IMR-90 (cell line): Measurements from ENCODE around the gene PTH1R. TPM values are rescaled to one million over a fixed set of nuclear protein-coding genes. Genes with fewer than 3 reads are reported as not detected.
A peak's percentile ranks its signal among the peaks of the same experiment; 100 is the strongest.

Experiments used
- ATAC-seq: fragments of 200-7000 bp; cut with Tn5 transposase; 2 replicates; pipeline ENCODE4 v1.9.1; 2020; ENCODE audit warnings: low read depth, mild to moderate bottlenecking, moderate library complexity
- BruUV-seq: library from RNA; stranded (reverse); fragments of 400-500 nt; replicated peaks from 2 replicates; lab custom pipeline; 2021; lab: Mats Ljungman, UMichigan
- CTCF ChIA-PET: fragments of 300-600 bp; formaldehyde crosslinking; extraction: SDS; loops from one replicate; lab custom pipeline; 2021; ENCODE audit warnings: antibody characterized with exemption; lab: Yijun Ruan, JAX
- POLR2A ChIA-PET: fragments of 300-600 bp; sonication (Branson Sonifier 250); formaldehyde crosslinking; loops from one replicate; lab custom pipeline; 2022; ENCODE audit warnings: antibody characterized with exemption; ENCODE audit not compliant: unreplicated experiment; lab: Charles Lee
- DNase-seq: peaks from one replicate; pipeline ENCODE4 v3.0.0; 2013
- H2AFZ ChIP-seq: replicated peaks from 2 replicates; pipeline ENCODE3; 2013; ENCODE audit warnings: low read length, mild to moderate bottlenecking; ENCODE audit not compliant: poor library complexity
- H2AK5ac ChIP-seq: 2 replicates; pipeline ENCODE4 v1.6.1; 2013; ENCODE audit warnings: low read depth, low read length, inconsistent platforms
- H2AK9ac ChIP-seq: replicated peaks from 2 replicates; pipeline ENCODE3; 2013; ENCODE audit warnings: mild to moderate bottlenecking, low read depth, low read length, moderate library complexity; ENCODE audit not compliant: poor library complexity
- H2BK120ac ChIP-seq: 2 replicates; pipeline ENCODE4 v1.6.1; 2013; ENCODE audit warnings: low read depth, low read length, inconsistent platforms
- H2BK15ac ChIP-seq: 3 replicates; pipeline ENCODE4 v1.6.1; 2013; ENCODE audit warnings: low read depth, low read length, inconsistent platforms
- H2BK20ac ChIP-seq: 2 replicates; pipeline ENCODE4 v1.6.1; 2013; ENCODE audit warnings: low read depth, mild to moderate bottlenecking, inconsistent platforms, low read length, moderate library complexity
- H2BK5ac ChIP-seq: 2 replicates; pipeline ENCODE4 v1.6.1; 2013; ENCODE audit warnings: mild to moderate bottlenecking, low read depth, low read length, inconsistent platforms; ENCODE audit not compliant: poor library complexity, severe bottlenecking
- H3K14ac ChIP-seq: replicated peaks from 2 replicates; pipeline ENCODE4 v1.6.1; 2013; ENCODE audit warnings: low read depth, low read length, inconsistent platforms
- H3K18ac ChIP-seq: 2 replicates; pipeline ENCODE4 v1.6.1; 2013; ENCODE audit warnings: low read depth, low read length, control low read depth
- H3K23ac ChIP-seq: 2 replicates; pipeline ENCODE4 v1.6.1; 2013; ENCODE audit warnings: low read depth, low read length, inconsistent platforms
- H3K27ac ChIP-seq: 2 replicates; pipeline ENCODE4 v1.5.1; 2013; ENCODE audit warnings: mild to moderate bottlenecking, control low read depth, low read length; ENCODE audit not compliant: insufficient read depth
- H3K27me3 ChIP-seq: 2 replicates; pipeline ENCODE4 v1.6.1; 2013; ENCODE audit warnings: low read length; ENCODE audit not compliant: control insufficient read depth, insufficient read depth
- H3K36me3 ChIP-seq: 2 replicates; pipeline ENCODE4 v1.6.1; 2013; ENCODE audit warnings: low read length, mixed read lengths; ENCODE audit not compliant: control insufficient read depth, insufficient read depth
- H3K4ac ChIP-seq: 2 replicates; pipeline ENCODE4 v1.6.1; 2013; ENCODE audit warnings: low read depth, low read length, inconsistent platforms
- H3K4me1 ChIP-seq: 2 replicates; pipeline ENCODE4 v1.6.1; 2013; ENCODE audit warnings: low read length, mixed read lengths; ENCODE audit not compliant: control insufficient read depth, insufficient read depth
- H3K4me2 ChIP-seq: 2 replicates; pipeline ENCODE4 v1.6.1; 2013; ENCODE audit warnings: low read depth, mild to moderate bottlenecking, control low read depth, low read length, moderate library complexity
- H3K4me3 ChIP-seq: 2 replicates; pipeline ENCODE4 v1.5.1; 2013; ENCODE audit warnings: low read depth, mild to moderate bottlenecking, control low read depth, low read length, moderate library complexity; ENCODE audit not compliant: insufficient read depth
- H3K56ac ChIP-seq: 2 replicates; pipeline ENCODE4 v1.6.1; 2013; ENCODE audit warnings: low read length, inconsistent platforms; ENCODE audit not compliant: insufficient read depth; ENCODE audit errors: extremely low read depth
- H3K79me1 ChIP-seq, 2 experiments: 2 replicates each; pipeline ENCODE4 v1.6.1; 2013; ENCODE audit warnings: low read length in 2 of 2, inconsistent platforms in 1 of 2, low read depth in 1 of 2
- H3K9ac ChIP-seq: 2 replicates; pipeline ENCODE4 v1.6.1; 2013; ENCODE audit warnings: low read depth, low read length, control low read depth
- H3K9me1 ChIP-seq: 2 replicates; pipeline ENCODE4 v1.6.1; 2013; ENCODE audit warnings: low read length, inconsistent platforms; ENCODE audit not compliant: insufficient read depth
- H3K9me3 ChIP-seq: 2 replicates; pipeline ENCODE4 v1.6.1; 2013; ENCODE audit warnings: low read length; ENCODE audit not compliant: control insufficient read depth, insufficient read depth
- H4K20me1 ChIP-seq: 2 replicates; pipeline ENCODE4 v1.6.1; 2013; ENCODE audit warnings: low read length, inconsistent platforms; ENCODE audit not compliant: insufficient read depth
- H4K5ac ChIP-seq: 2 replicates; pipeline ENCODE4 v1.6.1; 2013; ENCODE audit warnings: mild to moderate bottlenecking, low read depth, low read length, control low read depth
- H4K8ac ChIP-seq, 2 experiments: 2 replicates each; pipeline ENCODE4 v1.6.1; 2013; ENCODE audit warnings: low read depth in 2 of 2, low read length in 2 of 2, control low read depth in 1 of 2, inconsistent platforms in 1 of 2
- H4K91ac ChIP-seq: 2 replicates; pipeline ENCODE4 v1.6.1; 2013; ENCODE audit warnings: low read depth, low read length, inconsistent platforms; ENCODE audit not compliant: insufficient read depth
- BHLHE40 ChIP-seq: fragments of 150-350 bp; IDR thresholded peaks from 2 replicates; pipeline ENCODE4 v1.6.1; 2016; ENCODE audit warnings: mild to moderate bottlenecking, low read depth, low read length
- CEBPB ChIP-seq: IDR thresholded peaks from 2 replicates; pipeline ENCODE4 v1.6.1; 2012; ENCODE audit warnings: low read depth, low read length, improper control_type of control experiment
- CHD1 ChIP-seq: IDR thresholded peaks from 2 replicates; pipeline ENCODE4 v1.6.1; 2012; ENCODE audit warnings: low read depth, low read length, improper control_type of control experiment
- CTCF ChIP-seq: conservative IDR thresholded peaks from 2 replicates; pipeline ENCODE4 v1.5.1; 2012; ENCODE audit warnings: mild to moderate bottlenecking, low read depth, low read length, improper control_type of control experiment
- ELK1 ChIP-seq: fragments of 150-350 bp; IDR thresholded peaks from 2 replicates; pipeline ENCODE4 v1.6.1; 2016; ENCODE audit warnings: low read depth, mild to moderate bottlenecking, low read length, moderate library complexity, borderline replicate concordance
- FOS ChIP-seq: fragments of 150-350 bp; IDR thresholded peaks from 2 replicates; pipeline ENCODE4 v1.6.1; 2016; ENCODE audit warnings: low read depth, low read length
- MAFK ChIP-seq: IDR thresholded peaks from 2 replicates; pipeline ENCODE4 v1.6.1; 2012; ENCODE audit warnings: low read depth, low read length, improper control_type of control experiment
- MAZ ChIP-seq: IDR thresholded peaks from 2 replicates; pipeline ENCODE4 v1.6.1; 2012; ENCODE audit warnings: low read depth, mild to moderate bottlenecking, low read length, improper control_type of control experiment, moderate library complexity, borderline replicate concordance
- MXI1 ChIP-seq: IDR thresholded peaks from 2 replicates; pipeline ENCODE4 v1.6.1; 2012; ENCODE audit warnings: low read depth, mild to moderate bottlenecking, low read length, moderate library complexity, borderline replicate concordance
- NFE2L2 ChIP-seq: fragments of 150-350 bp; IDR thresholded peaks from 2 replicates; pipeline ENCODE4 v1.6.1; 2016; ENCODE audit warnings: low read depth, mild to moderate bottlenecking, low read length
- POLR2A ChIP-seq: IDR thresholded peaks from 2 replicates; pipeline ENCODE4 v1.6.1; 2012; ENCODE audit warnings: mild to moderate bottlenecking, low read depth, low read length
- RAD21 ChIP-seq: IDR thresholded peaks from 2 replicates; pipeline ENCODE4 v1.6.1; 2012; ENCODE audit warnings: low read length, improper control_type of control experiment
- RCOR1 ChIP-seq: IDR thresholded peaks from 2 replicates; pipeline ENCODE4 v1.6.1; 2012; ENCODE audit warnings: mild to moderate bottlenecking, low read length, improper control_type of control experiment; ENCODE audit not compliant: insufficient replicate concordance
- RFX5 ChIP-seq: IDR thresholded peaks from 2 replicates; pipeline ENCODE4 v1.8.0; 2012; ENCODE audit warnings: low read depth, mild to moderate bottlenecking, low read length, moderate library complexity
- SMC3 ChIP-seq: fragments of 150-350 bp; IDR thresholded peaks from 2 replicates; pipeline ENCODE4 v1.6.1; 2016; ENCODE audit warnings: low read depth, mild to moderate bottlenecking, antibody characterized with exemption, low read length, moderate library complexity
- USF2 ChIP-seq: fragments of 150-350 bp; IDR thresholded peaks from 2 replicates; pipeline ENCODE4 v1.6.1; 2017; ENCODE audit warnings: mild to moderate bottlenecking, antibody characterized with exemption, low read length, low read depth
- WGBS, 2 experiments: methylation state at CpG; one replicate each; pipeline versions ENCODE4 v1.1.5 to v1.1.7; 2013; ENCODE audit warnings: missing lambda C conversion rate in 2 of 2; ENCODE audit not compliant: insufficient read length in 1 of 2; ENCODE audit errors: extremely low coverage in 2 of 2; 5-methylcytosine and 5-hydroxymethylcytosine counted together
- dilution Hi-C: fragments of 300-500 bp; cut with HindIII; formaldehyde crosslinking; loops from one replicate; pipeline ENCODE4 v1.14.3; 2018; ENCODE audit warnings: low sequenced_read_pairs; ENCODE audit not compliant: unreplicated experiment
- in situ Hi-C: fragments of 300-500 bp; cut with MboI; formaldehyde crosslinking; loops from 3 replicates; pipeline ENCODE4 v1.14.3; 2019; ENCODE audit warnings: low sequenced_read_pairs, inconsistent platforms, mixed read lengths
- intact Hi-C: fragments of 100-400 bp; cut with micrococcal nuclease; formaldehyde crosslinking; loops from 2 replicates; pipeline ENCODE4 v1.10.0; 2022
- polyA plus RNA-seq, 3 experiments: library from polyadenylated mRNA; depleted of rRNA; stranded (reverse); fragments of >200 nt; gene quantifications; 2 replicates each; pipeline ENCODE4 v1.2.3, GENCODE V29; 2012; ENCODE audit warnings: low replicate concordance in 1 of 3
- total RNA-seq: library from RNA; depleted of rRNA; stranded (reverse); fragments of >200 nt; gene quantifications from 2 replicates; pipeline ENCODE4 v1.2.3, GENCODE V29; 2012

PTH1R gene
- total and polyA plus RNA-seq, 2 of the 4 experiments (the other 2 are of a cell fraction): 0.15 to 0.18 TPM

GRCh38 chr3:46916799-46917198, 39.3 kb downstream of the PTH1R start:
- Histone ChIP-seq H2AFZ (no peak overlapping the region), H2AK5ac (no peak overlapping the region), H3K27me3 (no peaks in the 10 kb centered on the region), H3K4me3 (no peak overlapping the region), H4K91ac (no peak overlapping the region), H3K27ac (peak overlapping the region; percentile 64; the same call in 1 of the 2 replicates), H2BK20ac (no peak overlapping the region), H4K20me1 (no peaks in the 10 kb centered on the region), H3K79me1 (peaks cover 0 to 5% of the 10 kb centered on the region in 2 experiments; a peak in 1 of 4 replicates), H3K18ac (no peak overlapping the region), H3K23ac (no peak overlapping the region), H3K14ac (no peak overlapping the region), H3K4me1 (peaks cover 7% of the 10 kb centered on the region; the same call in 1 of the 2 replicates), H2BK5ac (no peak overlapping the region), H3K9ac (no peak overlapping the region; the same call in 1 of the 2 replicates), H3K9me1 (peaks cover 12% of the 10 kb centered on the region), H3K4ac (no peak overlapping the region), H3K56ac (no peak overlapping the region), H2BK15ac (no peak overlapping the region), H4K8ac (no peak overlapping the region), H4K5ac (no peak overlapping the region), H3K4me2 (no peak overlapping the region), H2BK120ac (no peak overlapping the region), H3K9me3 (peaks cover 13% of the 10 kb centered on the region), H2AK9ac (no peak overlapping the region), H3K36me3 (peaks cover 37% of the 10 kb centered on the region)
- no TSS peak for BruUV-seq
- POLR2A ChIA-PET: no interaction called here
- DNase-seq (no peak), ATAC-seq (no peak)
- TF ChIP-seq USF2 (no peak), CHD1 (no peak), NFE2L2 (no peak), SMC3 (no peak), ELK1 (no peak), RCOR1 (no peak), MAFK (no peak), MXI1 (no peak), FOS (no peak), RAD21 (no peak), POLR2A (no peak), RFX5 (no peak), MAZ (no peak), BHLHE40 (no peak), CEBPB (no peak), CTCF (no peak)
- dilution Hi-C loops (no loop called here), in situ Hi-C loops (loop anchor here (10.0 kb wide), 1 partner anchor 408 kb away; no protein-coding TSS in a partner anchor), intact Hi-C loops (no loop called here)
- WGBS, 2 experiments: no CpG with 5 or more reads among the region's 3 CpGs
- CTCF ChIA-PET: interaction anchor here (0.6 kb wide), 1 partner anchor 69 kb away, joined by 4 read pairs; no protein-coding TSS in a partner anchor
